ENCODE data around the gene PIH1D2. TPM values are rescaled to one million over a fixed set of nuclear protein-coding genes. Genes with fewer than 3 reads are reported as not detected.
A peak's percentile ranks its signal among the peaks of the same experiment; 100 is the strongest.

PIH1D2 gene
- total and polyA plus RNA-seq, 2 of the 8 experiments (the other 6 are each of a cell fraction or from before 2014, with no cell fraction given) = 0.53 to 0.73 TPM

GRCh38 chr11:112086422-112087191 is 12.8 kb upstream of the PIH1D2 start, which contains the start of the genes SDHD and TIMM8B (continued):
- peak; percentile 87 for TF ChIP-seq TAF7 (optimal IDR thresholded peaks at IDR 0.05; ENCODE audit: borderline replicate concordance, low read depth, low read length)
- no peak for TF ChIP-seq KDM1A (IDR thresholded peaks at IDR 0.05; ENCODE audit: borderline replicate concordance, low read length)
- peak; percentile 28 to 61; a peak in 2 of 3 replicates for TF ChIP-seq POLR2A (IDR thresholded peaks at IDR 0.05; ENCODE audit: control extremely low read depth in 1 of 2, low read depth in 2 of 2, low read length in 2 of 2)
- TF ChIP-seq CBX5 (IDR thresholded peaks at IDR 0.05; ENCODE audit: low read depth, low read length) = no peak
- no peak for TF ChIP-seq SP1 (IDR thresholded peaks at IDR 0.05; ENCODE audit: low read depth, low read length)
- peak; percentile 83; the same call in 1 of the 2 replicates for TF ChIP-seq KDM5A (IDR thresholded peaks at IDR 0.05; ENCODE audit: low read length)
- TF ChIP-seq CHD7 (IDR thresholded peaks at IDR 0.05; ENCODE audit: insufficient replicate concordance, low read length) = no peak
- peak; percentile 5; the same call in 1 of the 2 replicates for TF ChIP-seq JUND (IDR thresholded peaks at IDR 0.05; ENCODE audit: low read length)
- TF ChIP-seq GABPA (IDR thresholded peaks at IDR 0.05; ENCODE audit: borderline replicate concordance, insufficient read depth, low read length) = peak; percentile 95
- no peak for TF ChIP-seq TCF12 (IDR thresholded peaks at IDR 0.05; ENCODE audit: low read depth, low read length)
- peak; percentile 87 for TF ChIP-seq TBP (IDR thresholded peaks at IDR 0.05; ENCODE audit: low read depth, low read length)

Data from H1 (cell line).